ENCODE data around the gene AQP3. TPM values are rescaled to one million over a fixed set of nuclear protein-coding genes. Genes with fewer than 3 reads are reported as not detected.

The AQP3 gene
- total and polyA plus RNA-seq, 2 of the 4 experiments (the other 2 are of a cell fraction) = 3.8 to 12.2 TPM

DNA sequence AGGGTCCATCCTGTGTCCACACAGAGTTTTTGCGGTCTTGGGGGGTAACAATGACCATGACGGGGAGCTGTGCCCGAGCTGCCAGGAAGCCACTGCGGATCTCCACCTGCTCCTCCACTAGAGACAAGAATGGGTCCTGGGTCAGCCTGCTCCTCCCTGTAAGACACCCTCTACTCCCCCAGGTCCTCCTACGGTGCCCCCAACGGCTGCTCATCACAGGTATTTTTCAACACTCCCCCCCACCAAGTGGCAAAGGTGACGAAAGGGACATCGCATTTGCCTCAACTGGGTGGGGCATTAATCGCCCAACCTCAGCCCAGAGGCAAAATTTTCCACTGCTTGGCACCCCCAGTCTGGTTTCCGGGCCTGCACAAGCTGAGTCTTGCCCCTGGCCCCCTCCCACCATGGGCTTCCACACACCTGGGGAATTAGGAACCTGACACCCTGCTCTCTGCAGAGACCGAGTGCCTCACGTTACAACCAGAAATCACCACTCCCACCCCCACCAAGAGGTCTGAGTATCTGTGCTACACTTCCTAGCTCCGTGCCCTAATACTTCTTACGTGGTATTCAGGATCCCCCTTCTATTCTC lies 16.7 kb upstream of the AQP3 start:
- no peak overlapping the region for H3K4ac ChIP-seq (ENCODE audit: low read depth, low read length)
- no TSS peak for BruUV-seq (replicated peaks)
- H3K4me1 ChIP-seq (ENCODE audit: control insufficient read depth, insufficient read depth, low read length) = no peaks in the 10 kb centered on the region
- no peak overlapping the region for H2BK20ac ChIP-seq (ENCODE audit: low read depth, low read length)
- in situ Hi-C loops (cut with MboI; ENCODE audit: low sequenced_read_pairs) = no loop called here
- DNase-seq (no peak), ATAC-seq (ENCODE audit: low read depth) (no peak)
- peaks cover 10% of the 10 kb centered on the region for H4K20me1 ChIP-seq (ENCODE audit: insufficient read depth, low read length)
- no peak overlapping the region for H3K4me2 ChIP-seq (ENCODE audit: low read depth, low read length)
- H3K27ac ChIP-seq (ENCODE audit: insufficient read depth, low read length) = no peak overlapping the region
- H4K91ac ChIP-seq (ENCODE audit: insufficient read depth, low read depth, low read length) = no peak overlapping the region
- no peak overlapping the region for H2BK120ac ChIP-seq (ENCODE audit: low read depth, low read length)
- H4K8ac ChIP-seq (ENCODE audit: low read depth in 2 of 2, low read length in 2 of 2) = no peak overlapping the region
- dilution Hi-C loops (cut with HindIII; ENCODE audit: low sequenced_read_pairs, unreplicated experiment) = loop anchor here (25.0 kb wide), 1 partner anchor 177 kb away; the partner anchor contains the start of gene NFX1
- ChIA-PET CTCF (interaction anchor here (1.1 kb wide), 1 partner anchor 11 kb away, joined by 4 read pairs; no protein-coding TSS in a partner anchor), POLR2A (ENCODE audit: unreplicated experiment) (no interaction called here)
- H3K18ac ChIP-seq (ENCODE audit: low read depth, low read length) = no peak overlapping the region
- H4K5ac ChIP-seq (ENCODE audit: low read depth, low read length) = no peak overlapping the region
- no peaks in the 10 kb centered on the region for H3K9me3 ChIP-seq (ENCODE audit: control insufficient read depth, insufficient read depth, low read length)
- H3K79me1 ChIP-seq (ENCODE audit: low read depth in 1 of 2, low read length in 2 of 2) = peaks cover 0 to 8% of the 10 kb centered on the region in 2 experiments; a peak in 1 of 4 replicates
- H3K14ac ChIP-seq (replicated peaks; ENCODE audit: low read depth, low read length) = no peak overlapping the region
- TF ChIP-seq CHD1 (IDR thresholded peaks at IDR 0.05; ENCODE audit: low read depth, low read length) (no peak), CEBPB (IDR thresholded peaks at IDR 0.05; ENCODE audit: low read depth, low read length) (no peak), RAD21 (IDR thresholded peaks at IDR 0.05; ENCODE audit: low read length) (no peak), SMC3 (IDR thresholded peaks at IDR 0.05; ENCODE audit: low read depth, low read length) (no peak), NFE2L2 (IDR thresholded peaks at IDR 0.05; ENCODE audit: low read depth, low read length) (no peak), POLR2A (IDR thresholded peaks at IDR 0.05; ENCODE audit: low read depth, low read length) (no peak), BHLHE40 (IDR thresholded peaks at IDR 0.05; ENCODE audit: low read depth, low read length) (no peak), RFX5 (IDR thresholded peaks at IDR 0.05; ENCODE audit: low read depth, low read length) (no peak), MXI1 (IDR thresholded peaks at IDR 0.05; ENCODE audit: borderline replicate concordance, low read depth, low read length) (no peak), MAZ (IDR thresholded peaks at IDR 0.05; ENCODE audit: borderline replicate concordance, low read depth, low read length) (no peak), RCOR1 (IDR thresholded peaks at IDR 0.05; ENCODE audit: insufficient replicate concordance, low read length) (no peak), MAFK (IDR thresholded peaks at IDR 0.05; ENCODE audit: low read depth, low read length) (no peak), FOS (IDR thresholded peaks at IDR 0.05; ENCODE audit: low read depth, low read length) (no peak)
- TF ChIP-seq, protein P1, sequence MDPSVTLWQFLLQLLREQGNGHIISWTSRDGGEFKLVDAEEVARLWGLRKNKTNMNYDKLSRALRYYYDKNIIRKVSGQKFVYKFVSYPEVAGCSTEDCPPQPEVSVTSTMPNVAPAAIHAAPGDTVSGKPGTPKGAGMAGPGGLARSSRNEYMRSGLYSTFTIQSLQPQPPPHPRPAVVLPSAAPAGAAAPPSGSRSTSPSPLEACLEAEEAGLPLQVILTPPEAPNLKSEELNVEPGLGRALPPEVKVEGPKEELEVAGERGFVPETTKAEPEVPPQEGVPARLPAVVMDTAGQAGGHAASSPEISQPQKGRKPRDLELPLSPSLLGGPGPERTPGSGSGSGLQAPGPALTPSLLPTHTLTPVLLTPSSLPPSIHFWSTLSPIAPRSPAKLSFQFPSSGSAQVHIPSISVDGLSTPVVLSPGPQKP (IDR thresholded peaks at IDR 0.05; ENCODE audit: borderline replicate concordance, low read depth, low read length) = no peak
- TF ChIP-seq, protein P2, sequence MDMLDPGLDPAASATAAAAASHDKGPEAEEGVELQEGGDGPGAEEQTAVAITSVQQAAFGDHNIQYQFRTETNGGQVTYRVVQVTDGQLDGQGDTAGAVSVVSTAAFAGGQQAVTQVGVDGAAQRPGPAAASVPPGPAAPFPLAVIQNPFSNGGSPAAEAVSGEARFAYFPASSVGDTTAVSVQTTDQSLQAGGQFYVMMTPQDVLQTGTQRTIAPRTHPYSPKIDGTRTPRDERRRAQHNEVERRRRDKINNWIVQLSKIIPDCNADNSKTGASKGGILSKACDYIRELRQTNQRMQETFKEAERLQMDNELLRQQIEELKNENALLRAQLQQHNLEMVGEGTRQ (IDR thresholded peaks at IDR 0.05; ENCODE audit: low read depth, low read length) = no peak
- TF ChIP-seq, protein P3, sequence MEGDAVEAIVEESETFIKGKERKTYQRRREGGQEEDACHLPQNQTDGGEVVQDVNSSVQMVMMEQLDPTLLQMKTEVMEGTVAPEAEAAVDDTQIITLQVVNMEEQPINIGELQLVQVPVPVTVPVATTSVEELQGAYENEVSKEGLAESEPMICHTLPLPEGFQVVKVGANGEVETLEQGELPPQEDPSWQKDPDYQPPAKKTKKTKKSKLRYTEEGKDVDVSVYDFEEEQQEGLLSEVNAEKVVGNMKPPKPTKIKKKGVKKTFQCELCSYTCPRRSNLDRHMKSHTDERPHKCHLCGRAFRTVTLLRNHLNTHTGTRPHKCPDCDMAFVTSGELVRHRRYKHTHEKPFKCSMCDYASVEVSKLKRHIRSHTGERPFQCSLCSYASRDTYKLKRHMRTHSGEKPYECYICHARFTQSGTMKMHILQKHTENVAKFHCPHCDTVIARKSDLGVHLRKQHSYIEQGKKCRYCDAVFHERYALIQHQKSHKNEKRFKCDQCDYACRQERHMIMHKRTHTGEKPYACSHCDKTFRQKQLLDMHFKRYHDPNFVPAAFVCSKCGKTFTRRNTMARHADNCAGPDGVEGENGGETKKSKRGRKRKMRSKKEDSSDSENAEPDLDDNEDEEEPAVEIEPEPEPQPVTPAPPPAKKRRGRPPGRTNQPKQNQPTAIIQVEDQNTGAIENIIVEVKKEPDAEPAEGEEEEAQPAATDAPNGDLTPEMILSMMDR (conservative IDR thresholded peaks at IDR 0.05; ENCODE audit: low read depth, low read length) = no peak
- peaks cover 6% of the 10 kb centered on the region; the same call in 1 of the 2 replicates for H3K9me1 ChIP-seq (ENCODE audit: insufficient read depth, low read length)
- intact Hi-C loops (cut with micrococcal nuclease) = no loop called here
- H3K56ac ChIP-seq (ENCODE audit: extremely low read depth, insufficient read depth, low read length) = no peak overlapping the region
- no peak overlapping the region for H3K9ac ChIP-seq (ENCODE audit: low read depth, low read length)
- peaks cover 83% of the 10 kb centered on the region for H3K36me3 ChIP-seq (ENCODE audit: control insufficient read depth, insufficient read depth, low read length)
- no peak overlapping the region for H2AK9ac ChIP-seq (replicated peaks; ENCODE audit: low read depth, low read length, poor library complexity)
- no peak overlapping the region for H2AK5ac ChIP-seq (ENCODE audit: low read depth, low read length)
- no peak overlapping the region for H2AFZ ChIP-seq (replicated peaks; ENCODE audit: low read length, poor library complexity)
- no peak overlapping the region for H2BK5ac ChIP-seq (ENCODE audit: low read depth, low read length, poor library complexity, severe bottlenecking)
- no peaks in the 10 kb centered on the region for H3K27me3 ChIP-seq (ENCODE audit: control insufficient read depth, insufficient read depth, low read length)
- no peak overlapping the region for H3K23ac ChIP-seq (ENCODE audit: low read depth, low read length)
- H2BK15ac ChIP-seq (ENCODE audit: low read depth, low read length) = no peak overlapping the region
- 91% methylated on average over 9 of the region's 14 CpGs; no CpG with 5 or more reads in 1 of the 2 experiments for WGBS, 2 experiments (ENCODE audit: extremely low coverage in 2 of 2, insufficient read length in 1 of 2)
- no peak overlapping the region for H3K4me3 ChIP-seq (ENCODE audit: insufficient read depth, low read depth, low read length)
